Uterus (tissue), 4 donors: ENCODE results near the gene OXNAD1. TPM values are rescaled to one million over a fixed set of nuclear protein-coding genes. Genes with fewer than 3 reads are reported as not detected.

Experiments
- DNase-seq, 2 donors: peaks; one replicate each; pipeline ENCODE4 v3.0.0-alpha.2; 2019 to 2020
- H3K27ac ChIP-seq, 2 donors: fragments of 200-600 bp; sonication (generic); 1 replicate in 1 of 2; 2 replicates in 1 of 2; pipeline ENCODE4 v1.5.1; 2016 to 2018
- H3K27me3 ChIP-seq, 2 donors: fragments of 200-600 bp; sonication (generic); one replicate each; pipeline ENCODE4 v1.5.1; 2018 to 2019; ENCODE audit warnings: control low read depth in 1 of 2
- H3K36me3 ChIP-seq, 2 donors: fragments of 200-600 bp; sonication (generic); one replicate each; pipeline ENCODE4 v1.5.1; 2019; ENCODE audit warnings: control low read depth in 1 of 2
- H3K4me1 ChIP-seq, 2 donors: fragments of 200-600 bp; sonication (generic); one replicate each; pipeline ENCODE4 v1.5.1; 2018 to 2019; ENCODE audit warnings: control low read depth in 1 of 2
- H3K4me3 ChIP-seq, 2 donors: fragments of 200-600 bp; sonication (generic); 1 replicate in 1 of 2; 2 replicates in 1 of 2; pipeline ENCODE4 v1.5.1; 2018 to 2019; ENCODE audit warnings: mild to moderate bottlenecking in 1 of 2
- H3K9me3 ChIP-seq, 2 donors: fragments of 200-600 bp; sonication (generic); one replicate each; pipeline ENCODE4 v1.5.1; 2019; ENCODE audit warnings: control low read depth in 1 of 2
- CTCF ChIP-seq, 4 experiments: fragments of 200-600 bp in 2 of 4; fragments of 450-650 bp in 2 of 4; sonication (generic) in 2 of 4; IDR thresholded peaks; one replicate each; pipeline ENCODE4 v1.5.1; 2016 to 2019; ENCODE audit warnings: antibody characterized with exemption in 4 of 4, mild to moderate bottlenecking in 2 of 4, moderate library complexity in 1 of 4
- POLR2A ChIP-seq, 2 donors: fragments of 450-650 bp; IDR thresholded peaks; one replicate each; pipeline ENCODE4 v1.6.1; 2016; ENCODE audit warnings: antibody characterized with exemption in 2 of 2, mild to moderate bottlenecking in 1 of 2, moderate library complexity in 1 of 2
- intact Hi-C: fragments of 100-400 bp; cut with DNase I; formaldehyde crosslinking; loops from one replicate; pipeline ENCODE4 v1.15.1; 2023; ENCODE audit warnings: low total_unique reads
- total RNA-seq, 4 donors: library from RNA; depleted of rRNA in 3 of 4; stranded (reverse); fragments of >200 nt in 3 of 4; gene quantifications; one replicate each; pipeline versions ENCODE4 v1.1.0 to v1.2.4, GENCODE V29; 2014 to 2023
- donor health status: DM: yes; HTN: yes; CAD: no.

OXNAD1 gene
- total RNA-seq, 4 donors from 2014 or later: 14.7 to 33.2 (median 32.3) TPM

DNA sequence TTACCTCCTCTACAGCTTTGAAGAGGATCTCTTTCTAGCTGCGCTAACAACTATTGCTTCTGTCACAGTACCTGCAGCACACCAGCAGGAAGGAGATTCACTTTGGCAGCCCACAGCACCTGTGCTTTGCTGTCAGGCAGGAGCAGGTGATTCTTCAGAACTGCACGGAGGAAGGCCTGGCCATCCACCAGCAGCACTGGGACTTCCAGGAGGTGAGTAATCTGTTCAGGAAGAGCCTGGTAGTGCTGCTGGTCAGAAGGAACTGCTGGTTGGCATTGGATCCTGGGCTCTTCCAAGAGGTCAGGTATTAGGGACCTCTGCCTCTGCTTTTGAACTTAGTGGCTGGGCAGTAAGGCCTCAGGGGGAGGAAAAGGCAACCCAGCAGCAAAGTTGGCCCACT is 42.5 kb upstream of the OXNAD1 start:
- no peak for DNase-seq
- H3K4me1 ChIP-seq: no peaks in the 10 kb centered on the region
- H3K27ac ChIP-seq: no peak overlapping the region
- H3K27me3 ChIP-seq: no peaks in the 10 kb centered on the region
- no peaks in the 10 kb centered on the region for H3K36me3 ChIP-seq
- no peak overlapping the region for H3K4me3 ChIP-seq
- no peaks in the 10 kb centered on the region for H3K9me3 ChIP-seq
- intact Hi-C loops: no loop called here
- TF ChIP-seq POLR2A (IDR thresholded peaks at IDR 0.05) (no peak), CTCF (IDR thresholded peaks at IDR 0.05) (no peak)

DNA sequence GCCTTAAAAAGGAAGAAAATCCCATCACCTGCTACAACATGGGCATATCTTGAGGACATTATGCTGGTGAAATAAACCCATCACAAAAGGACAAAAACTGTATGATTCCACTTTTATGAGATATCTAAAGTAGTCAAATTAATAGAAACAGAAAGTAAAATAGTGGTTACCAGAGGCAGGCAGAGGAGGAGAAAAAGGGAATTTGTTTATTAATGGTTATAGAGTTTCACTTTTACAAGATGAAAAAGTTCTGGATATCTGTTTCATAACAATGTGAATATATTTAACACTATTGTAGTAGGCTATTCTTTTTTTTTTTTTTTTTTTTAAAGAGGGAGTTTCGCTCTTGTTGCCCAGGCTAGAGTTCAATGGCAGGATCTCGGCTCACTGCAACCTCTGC is 40.7 kb upstream of the OXNAD1 start:
- no peaks in the 10 kb centered on the region for H3K4me1 ChIP-seq
- H3K4me3 ChIP-seq: no peak overlapping the region
- H3K36me3 ChIP-seq: no peaks in the 10 kb centered on the region
- H3K27ac ChIP-seq: no peak overlapping the region
- intact Hi-C loops: no loop called here
- DNase-seq: no peak
- TF ChIP-seq POLR2A (IDR thresholded peaks at IDR 0.05) (no peak), CTCF (IDR thresholded peaks at IDR 0.05) (no peak)
- no peaks in the 10 kb centered on the region for H3K9me3 ChIP-seq
- no peaks in the 10 kb centered on the region for H3K27me3 ChIP-seq

DNA sequence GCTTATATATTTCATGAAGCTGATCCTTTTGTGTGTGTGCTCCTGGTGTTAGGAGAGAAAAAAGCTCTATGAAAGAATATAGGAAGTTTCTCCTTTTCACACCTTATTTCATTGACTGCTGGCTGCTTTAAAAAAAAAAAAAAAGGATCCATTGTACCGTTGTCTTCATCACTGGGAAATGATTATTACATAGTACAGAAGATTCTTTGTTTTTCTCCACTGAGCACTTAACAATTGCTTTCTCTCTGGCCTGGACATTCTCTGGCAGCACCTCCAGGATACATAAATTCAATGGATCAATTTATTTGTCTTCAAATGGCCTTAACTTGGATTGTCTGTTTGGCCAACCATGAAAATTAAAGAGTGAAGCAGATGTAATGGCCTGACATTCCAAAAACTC is 37.4 kb upstream of the OXNAD1 start:
- no peaks in the 10 kb centered on the region for H3K27me3 ChIP-seq
- no peaks in the 10 kb centered on the region for H3K36me3 ChIP-seq
- intact Hi-C loops: no loop called here
- no peaks in the 10 kb centered on the region for H3K4me1 ChIP-seq
- TF ChIP-seq CTCF (IDR thresholded peaks at IDR 0.05) (no peak), POLR2A (IDR thresholded peaks at IDR 0.05) (no peak)
- DNase-seq: no peak
- H3K9me3 ChIP-seq: no peaks in the 10 kb centered on the region
- no peak overlapping the region for H3K4me3 ChIP-seq
- no peak overlapping the region for H3K27ac ChIP-seq

GRCh38 chr3:16229681-16230080 is 35.3 kb upstream of the OXNAD1 start:
- H3K4me1 ChIP-seq: no peaks in the 10 kb centered on the region
- H3K9me3 ChIP-seq: no peaks in the 10 kb centered on the region
- intact Hi-C loops: no loop called here
- H3K27me3 ChIP-seq: no peaks in the 10 kb centered on the region
- TF ChIP-seq POLR2A (IDR thresholded peaks at IDR 0.05) (no peak), CTCF (IDR thresholded peaks at IDR 0.05) (no peak)
- no peak for DNase-seq
- no peak overlapping the region for H3K27ac ChIP-seq
- H3K36me3 ChIP-seq: no peaks in the 10 kb centered on the region
- H3K4me3 ChIP-seq: no peak overlapping the region

GRCh38 chr3:16231983-16232382 is 33.0 kb upstream of the OXNAD1 start:
- intact Hi-C loops: no loop called here
- Histone ChIP-seq H3K27me3 (no peaks in the 10 kb centered on the region), H3K9me3 (no peaks in the 10 kb centered on the region), H3K4me1 (no peaks in the 10 kb centered on the region), H3K27ac (no peak overlapping the region), H3K4me3 (no peak overlapping the region), H3K36me3 (no peaks in the 10 kb centered on the region)
- DNase-seq: no peak
- TF ChIP-seq POLR2A (IDR thresholded peaks at IDR 0.05): no peak
- TF ChIP-seq CTCF (IDR thresholded peaks at IDR 0.05): no peak
